HG02981 (cell line): Measurements from ENCODE around the gene GRK3.

Experiments used
- ATAC-seq: cut with Tn5 transposase; IDR thresholded peaks from one replicate; pipeline ENCODE4 v1.9.1; 2021; ENCODE audit warnings: mild to moderate bottlenecking, moderate library complexity; ENCODE audit not compliant: unreplicated experiment

The GRK3 gene

DNA sequence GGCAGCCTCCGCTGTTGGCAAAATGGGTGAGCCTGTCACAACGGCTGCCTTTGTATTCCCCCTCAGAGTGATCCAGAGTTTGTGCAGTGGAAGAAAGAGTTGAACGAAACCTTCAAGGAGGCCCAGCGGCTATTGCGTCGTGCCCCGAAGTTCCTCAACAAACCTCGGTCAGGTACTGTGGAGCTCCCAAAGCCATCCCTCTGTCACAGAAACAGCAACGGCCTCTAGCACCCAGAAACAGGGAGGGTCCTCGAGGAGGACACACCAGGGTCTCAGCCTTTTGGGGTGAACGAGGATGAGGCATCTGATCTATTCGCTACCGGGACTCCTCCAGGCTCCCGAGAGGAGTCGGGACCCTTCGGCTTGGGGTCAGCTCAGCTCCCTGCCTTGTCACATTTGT lies 157.7 kb downstream of the GRK3 start:
- no peak for ATAC-seq

DNA sequence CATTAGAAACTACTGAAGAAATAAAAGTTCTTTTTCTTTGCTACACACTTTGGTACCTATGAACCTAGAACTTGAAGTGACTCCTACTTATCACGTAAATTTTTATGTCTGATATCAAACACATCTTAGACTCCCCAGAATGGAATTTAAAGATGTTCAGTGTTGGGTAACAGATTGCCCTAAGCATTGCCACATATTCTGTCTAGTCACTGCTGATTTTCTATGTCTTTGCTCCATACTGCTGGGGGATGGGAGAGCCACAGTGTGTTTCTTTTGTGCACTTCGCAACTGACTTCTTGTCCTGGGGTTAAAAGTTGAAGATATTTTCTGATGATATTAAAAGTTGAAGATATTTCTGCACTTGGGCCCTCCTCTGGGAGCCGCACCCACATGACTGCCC lies 158.2 kb downstream of the GRK3 start:
- ATAC-seq = no peak

DNA sequence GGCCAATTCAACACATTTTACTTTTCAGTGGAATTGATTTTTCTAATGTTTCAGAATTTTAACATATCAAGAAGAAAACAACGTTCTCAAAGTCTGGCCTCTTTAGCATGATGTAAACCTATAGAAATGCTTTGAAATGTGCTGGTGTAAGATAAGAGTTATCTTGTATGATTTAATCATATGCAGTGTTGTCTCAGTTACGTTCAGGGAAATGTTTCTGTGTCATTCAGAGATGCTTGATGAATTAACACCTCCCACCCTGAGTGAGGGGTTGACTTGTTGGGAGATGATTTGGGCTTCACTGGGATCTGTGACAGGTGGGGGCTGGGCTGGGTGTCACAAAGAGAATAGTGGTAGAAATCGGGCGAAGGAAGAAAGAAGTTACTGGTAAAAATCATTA lies 161.8 kb downstream of the GRK3 start:
- ATAC-seq = no peak

DNA sequence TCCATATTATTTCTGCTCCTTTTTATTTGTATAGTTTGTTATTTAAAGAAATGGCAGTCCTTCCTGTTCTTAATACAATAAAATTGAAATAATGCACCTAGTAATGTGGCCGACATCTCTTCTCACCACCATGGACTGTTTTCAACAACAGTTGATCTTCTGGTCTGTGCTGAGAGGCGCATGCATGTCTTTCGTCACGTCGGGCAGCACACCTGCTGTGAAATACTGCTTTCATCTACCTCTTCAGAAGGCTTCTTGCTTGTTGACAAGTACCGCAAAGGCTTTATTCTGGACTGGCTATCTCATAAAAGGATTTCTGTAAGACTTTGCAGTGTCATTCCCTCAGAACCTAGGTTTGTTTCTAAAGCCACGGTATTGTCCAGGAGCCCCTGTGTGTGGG lies 163.6 kb downstream of the GRK3 start:
- no peak for ATAC-seq

DNA sequence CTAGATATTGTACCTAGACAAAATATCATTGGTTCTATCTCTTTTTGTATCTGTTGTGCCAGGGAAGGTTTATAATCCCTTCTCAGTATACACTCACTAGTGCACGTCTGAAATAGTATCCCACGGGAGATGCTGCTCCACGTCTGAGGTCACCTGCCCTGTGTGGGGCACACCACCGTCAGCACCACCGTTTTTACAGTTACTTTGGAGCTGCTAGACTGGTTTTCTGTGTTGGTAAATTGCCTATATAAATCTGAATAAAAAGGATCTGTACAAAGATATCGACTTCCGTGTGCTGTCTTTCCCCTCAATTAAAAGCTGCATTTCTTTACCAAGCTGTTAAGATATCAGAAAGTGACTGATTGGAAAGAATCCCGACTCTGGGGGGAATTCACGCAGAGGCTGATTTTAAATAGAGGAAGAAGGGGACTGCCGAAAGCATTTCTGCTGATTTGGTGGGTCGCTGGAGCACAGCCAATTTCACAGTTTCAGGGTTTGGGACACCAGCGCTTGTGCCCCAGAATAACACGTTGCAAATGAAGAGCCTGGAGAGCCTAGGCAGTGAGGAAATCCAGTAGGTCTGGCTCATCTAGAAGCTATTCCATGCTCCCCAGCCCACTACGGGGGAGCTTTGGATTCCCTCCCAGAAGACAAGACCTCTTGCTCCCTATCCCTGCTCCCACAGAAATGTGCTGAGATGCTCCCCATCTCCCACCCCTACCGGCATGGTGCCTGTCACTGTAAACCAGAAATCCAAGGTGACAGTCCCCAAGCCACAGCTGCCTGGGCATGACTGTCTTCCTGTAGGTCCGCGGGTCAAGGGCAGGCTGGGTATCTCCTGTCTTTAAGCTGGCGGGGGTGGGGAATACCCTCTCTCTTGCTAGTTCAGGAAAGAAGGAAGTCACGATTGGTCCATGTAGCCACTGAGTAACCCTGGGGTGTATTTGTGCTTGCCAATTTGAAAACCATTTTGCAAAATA lies 164.8 kb downstream of the GRK3 start:
- ATAC-seq = no peak

DNA sequence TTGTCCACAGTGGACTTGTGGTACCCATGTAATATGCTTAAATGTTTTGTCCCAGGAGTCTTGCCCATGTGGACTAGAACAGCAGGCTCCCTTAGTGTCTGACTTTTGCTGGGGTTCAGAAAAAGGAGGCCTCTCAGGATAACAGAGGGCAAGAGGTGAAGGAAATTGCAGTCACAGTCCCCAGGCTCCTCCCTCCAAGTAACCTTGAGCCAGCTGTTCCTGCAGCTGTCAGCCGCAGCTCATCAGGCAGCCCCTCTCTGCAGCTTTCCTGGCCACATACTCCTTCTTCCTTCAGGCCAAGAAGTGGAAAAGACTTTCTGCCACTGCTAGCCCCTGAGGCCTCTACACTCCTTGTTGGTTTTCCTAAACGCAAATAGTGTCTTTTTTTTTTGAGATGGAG lies 171.2 kb downstream of the GRK3 start:
- no peak for ATAC-seq

DNA sequence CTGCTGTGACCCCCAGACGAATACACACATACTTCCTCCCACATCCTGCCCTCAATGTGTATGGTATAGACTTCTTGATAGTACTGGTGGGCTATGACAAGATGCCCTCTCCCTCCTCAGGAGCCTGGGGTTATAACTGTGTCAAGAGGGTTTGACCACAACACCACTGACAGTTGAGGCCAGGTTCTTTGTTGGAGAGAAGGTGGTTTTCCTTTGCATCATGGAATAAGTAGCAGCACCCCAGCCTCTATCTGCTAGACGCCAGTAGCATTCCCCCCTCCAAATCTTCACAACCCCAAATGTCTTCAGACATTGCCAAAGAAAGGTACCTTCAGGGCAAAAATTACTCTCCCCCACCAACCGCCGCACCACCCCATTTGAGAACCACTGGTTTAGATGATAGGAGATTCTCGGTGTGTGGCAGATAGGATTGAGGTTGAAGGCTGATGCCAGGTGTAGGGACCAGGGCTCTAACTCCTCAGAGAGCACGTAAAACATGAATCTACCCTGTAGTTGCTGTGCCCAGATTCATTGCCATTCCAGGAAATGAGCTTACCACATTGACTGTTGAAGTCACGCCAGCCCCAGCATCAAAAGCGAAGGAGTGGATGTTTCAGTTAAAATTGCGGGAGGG lies 172.0 kb downstream of the GRK3 start:
- no peak for ATAC-seq

DNA sequence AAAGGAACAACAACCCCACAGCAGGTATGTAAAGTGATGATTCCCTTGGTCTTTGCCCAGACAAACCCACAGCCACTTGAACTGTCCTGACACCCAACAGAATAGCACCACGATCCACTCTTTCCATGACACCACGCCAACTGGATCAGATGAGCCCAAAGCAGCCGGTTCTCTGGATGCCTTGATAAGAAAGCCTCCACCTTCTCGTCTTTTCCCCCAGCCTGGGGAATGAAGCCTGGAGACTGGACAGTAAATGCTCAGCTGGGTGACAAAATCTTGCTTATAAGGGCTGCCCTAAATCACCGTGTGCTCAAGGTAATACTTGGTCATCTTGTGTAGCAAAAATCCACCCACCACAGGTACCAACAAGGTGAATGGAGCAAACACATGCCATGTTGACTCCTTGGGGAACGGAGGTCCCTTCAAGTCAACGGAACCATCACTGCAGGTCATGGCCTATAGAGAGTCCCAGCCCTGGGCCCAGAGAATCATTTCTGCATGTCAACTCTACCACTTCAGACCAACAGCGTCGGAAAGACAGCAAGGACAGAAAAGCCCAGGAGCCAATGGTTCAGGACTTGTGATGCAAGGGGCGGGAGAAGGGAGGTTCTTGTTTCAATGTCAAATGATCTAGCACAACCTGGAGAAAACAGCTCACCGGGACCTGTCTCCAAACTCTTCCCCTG lies 175.3 kb downstream of the GRK3 start:
- no peak for ATAC-seq

DNA sequence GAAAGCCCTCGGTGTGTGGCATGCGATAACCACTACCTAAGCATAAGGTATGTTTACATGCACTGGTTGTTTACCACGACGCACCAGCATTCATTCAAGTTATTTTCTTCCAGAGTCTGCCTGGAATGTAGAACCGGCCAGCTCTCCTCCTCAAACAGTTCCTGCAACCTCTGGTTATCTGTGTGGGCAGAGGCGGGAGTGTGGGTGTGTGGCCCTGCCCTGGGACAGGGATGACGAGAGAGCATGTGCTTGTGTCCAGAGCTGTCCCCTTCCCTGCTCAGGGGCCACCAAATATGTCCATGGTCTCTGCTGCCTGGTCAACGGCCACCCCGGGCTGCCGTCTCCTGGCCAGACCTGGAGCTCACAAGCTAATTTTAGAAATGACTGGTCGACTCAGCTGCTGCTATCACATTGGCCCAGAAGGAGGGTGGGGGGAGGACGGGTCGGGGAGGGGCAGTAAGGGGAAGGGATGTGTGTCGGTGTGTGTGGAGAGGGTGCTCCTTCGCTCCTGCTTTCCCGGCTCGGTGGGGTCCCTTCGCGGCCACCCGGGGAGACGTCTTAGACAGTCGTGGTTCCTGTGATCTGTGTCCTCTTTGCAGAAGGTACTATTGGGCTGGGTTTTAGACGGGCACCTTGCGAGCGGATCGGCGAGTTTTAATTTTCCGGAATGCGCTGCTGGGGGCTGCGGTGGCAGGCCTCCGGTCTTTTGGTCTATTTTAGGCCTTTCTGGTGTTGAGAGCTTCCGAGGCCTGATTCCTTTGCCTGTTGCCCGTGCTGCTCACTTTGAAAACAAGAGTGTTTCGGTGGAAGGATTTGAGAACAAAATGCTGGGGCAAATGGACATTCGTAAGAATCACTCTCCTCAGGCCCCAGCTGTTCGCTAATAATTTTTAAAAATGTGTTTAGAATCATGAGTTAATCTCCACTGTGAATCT lies 177.5 kb downstream of the GRK3 start, which contains the start of gene MYO18B:
TSS of gene MYO18B (plus strand) at position 497 of the 935 bp plus-strand sequence. CDS start 18,905 bp downstream, outside the sequence.
- ATAC-seq = no peak

DNA sequence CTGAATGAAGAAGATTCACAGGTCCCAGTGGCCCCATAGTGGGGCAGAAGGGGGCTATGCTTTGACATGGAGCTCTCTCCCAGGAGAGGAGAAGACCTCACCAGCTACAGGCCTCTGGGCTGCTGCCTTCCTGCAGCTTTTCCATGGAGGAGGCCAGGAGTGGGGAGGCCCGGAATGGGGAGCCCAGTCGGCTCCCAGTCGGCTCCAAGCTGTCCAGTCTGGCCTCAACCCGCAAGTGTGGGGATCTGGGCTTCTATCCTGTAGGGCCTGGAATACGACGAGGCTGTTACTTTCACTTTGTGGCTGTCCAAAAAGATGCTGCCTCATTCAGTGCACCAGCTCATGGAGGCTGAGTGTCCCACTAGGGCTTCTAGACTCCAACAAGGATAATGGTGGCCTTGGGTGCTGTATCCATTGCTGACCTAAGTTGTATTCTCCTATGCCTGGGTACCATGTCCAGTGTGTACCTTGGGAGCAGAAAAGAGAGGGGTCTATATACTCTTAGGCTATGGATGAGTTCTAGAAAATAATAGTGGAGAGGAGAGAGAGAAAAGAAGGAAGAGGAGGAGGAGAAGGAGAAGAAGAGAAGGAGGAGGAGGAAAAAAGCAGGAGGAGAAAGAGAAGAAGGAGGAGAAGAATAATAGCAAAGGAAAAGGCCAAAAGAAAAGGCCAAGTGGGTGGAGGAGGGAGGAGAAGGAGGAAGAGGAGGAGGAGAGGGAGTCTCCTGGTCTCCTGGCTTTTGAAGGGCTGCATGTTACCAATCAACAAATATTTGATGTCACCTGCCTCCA lies 178.6 kb downstream of the GRK3 start:
- ATAC-seq = no peak

DNA sequence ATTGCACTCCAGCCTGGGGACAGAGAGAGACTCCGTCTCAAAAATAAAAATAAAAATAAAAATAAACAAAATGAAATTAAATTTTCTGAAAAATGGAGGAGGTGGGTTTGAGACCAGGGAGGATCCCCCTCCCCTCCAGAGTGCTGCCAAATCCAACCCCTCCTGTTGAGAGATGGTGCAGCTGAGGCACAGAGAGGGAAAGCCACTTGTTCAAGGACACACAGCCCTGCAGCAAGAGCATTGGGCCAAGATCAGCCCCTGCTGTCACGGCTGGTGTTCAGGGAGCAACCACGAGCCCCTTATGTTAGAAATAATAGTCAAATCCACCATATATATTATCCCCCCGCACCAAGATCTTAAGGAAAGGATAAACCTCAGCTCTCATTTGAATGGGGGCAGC lies 180.2 kb downstream of the GRK3 start:
- ATAC-seq = no peak

DNA sequence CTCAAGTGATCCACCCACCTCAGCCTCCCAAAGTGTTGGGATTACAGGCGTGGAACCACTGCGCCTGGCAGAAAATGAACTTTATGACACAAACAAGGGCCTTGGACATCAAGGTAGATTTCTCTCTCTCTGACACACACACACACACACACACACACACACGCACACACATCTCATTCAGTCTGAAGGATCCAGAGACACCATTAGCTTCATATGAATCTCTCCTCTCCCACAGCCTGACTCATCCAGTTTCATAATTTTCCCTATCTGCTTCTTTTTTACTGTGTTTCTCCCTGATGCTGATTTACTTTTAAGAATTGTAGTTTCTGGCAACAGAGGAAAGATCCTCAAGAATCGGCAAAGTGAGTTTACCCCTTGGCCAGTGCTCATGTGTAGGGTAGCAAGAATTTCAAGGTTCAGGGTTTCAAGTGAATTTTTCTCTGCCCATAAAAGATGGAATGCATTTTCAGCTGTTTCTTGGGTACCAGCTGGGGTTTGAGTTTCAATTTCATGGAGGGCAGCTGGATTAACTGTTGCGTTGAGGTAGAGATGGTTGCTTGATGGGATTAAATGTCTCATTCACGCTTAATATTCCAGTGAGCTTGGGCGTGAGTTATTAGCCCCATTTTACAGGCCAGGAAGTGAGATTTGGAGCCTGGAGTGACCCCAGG lies 181.0 kb downstream of the GRK3 start:
- no peak for ATAC-seq

DNA sequence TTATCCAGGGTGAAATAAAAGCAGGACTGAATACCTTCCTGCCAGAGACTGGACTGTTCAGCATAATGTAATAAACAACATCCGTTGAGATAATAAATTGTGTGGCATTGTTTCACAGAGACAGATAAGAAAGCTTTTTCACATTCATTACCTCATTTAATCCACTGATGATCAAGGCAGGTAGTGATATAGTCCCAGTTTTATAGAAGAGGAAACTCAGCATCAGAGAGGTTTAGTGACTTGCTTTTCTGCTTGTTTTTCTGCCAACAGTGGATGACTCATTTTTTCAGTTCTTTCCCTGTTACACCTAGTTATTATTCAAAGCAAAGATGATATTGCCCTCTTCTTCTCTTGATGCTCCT lies 181.5 kb downstream of the GRK3 start:
- ATAC-seq = no peak

DNA sequence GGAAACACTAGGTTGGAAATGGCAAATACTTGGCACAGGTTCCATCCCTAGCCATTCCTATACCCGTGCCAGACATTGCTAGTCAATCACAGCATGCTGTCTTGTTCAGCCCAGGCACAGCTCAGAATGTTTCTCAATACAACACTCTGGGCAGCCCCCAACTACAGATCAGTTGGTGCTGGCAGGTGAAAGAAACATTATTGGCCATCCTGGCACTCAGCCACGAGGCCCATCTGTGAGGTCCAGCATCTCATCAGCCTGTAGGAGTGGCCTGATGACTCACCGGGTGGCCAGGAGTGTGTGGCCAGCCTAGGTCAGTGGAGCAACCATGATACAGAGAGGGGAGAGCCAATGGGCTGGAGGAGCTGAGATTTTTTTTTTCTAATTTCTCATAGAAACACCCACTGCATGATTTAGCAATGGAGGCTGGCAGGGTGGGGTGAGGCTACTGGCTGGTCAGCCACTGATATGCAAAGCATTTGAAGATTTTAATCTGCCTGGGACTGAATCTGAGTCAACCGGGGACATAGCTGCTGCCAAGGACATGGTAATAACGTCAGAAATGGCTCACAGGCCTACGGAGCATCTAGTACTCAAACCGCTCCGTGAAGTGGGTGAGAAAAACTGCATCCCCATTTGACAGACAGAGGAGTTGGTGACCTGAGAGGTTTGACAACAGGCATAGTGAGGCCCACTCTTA lies 182.9 kb downstream of the GRK3 start:
- no peak for ATAC-seq

DNA sequence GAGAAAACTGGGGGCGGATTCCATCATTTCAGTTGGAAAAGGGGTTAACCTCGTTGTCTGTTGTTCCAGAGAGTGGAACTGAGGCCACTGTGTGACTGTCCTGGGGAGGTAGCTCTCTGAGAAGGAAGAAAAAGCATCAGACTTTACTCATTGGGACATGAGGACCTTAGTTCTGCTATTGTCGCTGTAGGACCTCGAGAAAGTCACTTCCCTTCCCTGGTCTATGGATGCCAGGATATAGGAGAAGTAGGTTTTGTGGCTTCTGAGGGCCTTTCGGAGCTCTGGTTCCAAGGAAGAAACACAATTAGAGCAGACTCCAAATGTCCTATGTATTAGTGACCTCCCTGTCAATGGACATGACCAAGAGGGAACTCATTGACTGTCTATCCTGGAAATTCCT lies 183.7 kb downstream of the GRK3 start:
- no peak for ATAC-seq

DNA sequence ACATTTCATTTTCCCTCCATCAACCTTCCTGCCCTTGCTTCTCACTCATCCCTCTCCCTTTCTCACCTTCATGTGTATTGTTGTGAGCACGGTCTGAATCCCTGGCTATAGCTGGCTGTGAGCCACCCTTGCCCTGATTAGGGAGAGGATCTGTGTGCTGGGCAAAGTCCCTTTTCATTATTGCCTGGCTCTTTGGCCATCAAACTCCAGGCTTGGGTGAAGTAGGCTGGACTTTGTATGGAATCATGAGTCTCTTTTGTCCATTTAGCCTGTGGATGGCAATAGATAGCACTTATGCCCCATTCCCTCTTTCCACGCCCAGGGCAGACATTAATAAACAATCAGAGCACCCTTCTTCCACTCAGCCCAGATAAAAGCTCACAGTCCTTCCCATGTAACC lies 184.2 kb downstream of the GRK3 start:
- ATAC-seq = no peak

DNA sequence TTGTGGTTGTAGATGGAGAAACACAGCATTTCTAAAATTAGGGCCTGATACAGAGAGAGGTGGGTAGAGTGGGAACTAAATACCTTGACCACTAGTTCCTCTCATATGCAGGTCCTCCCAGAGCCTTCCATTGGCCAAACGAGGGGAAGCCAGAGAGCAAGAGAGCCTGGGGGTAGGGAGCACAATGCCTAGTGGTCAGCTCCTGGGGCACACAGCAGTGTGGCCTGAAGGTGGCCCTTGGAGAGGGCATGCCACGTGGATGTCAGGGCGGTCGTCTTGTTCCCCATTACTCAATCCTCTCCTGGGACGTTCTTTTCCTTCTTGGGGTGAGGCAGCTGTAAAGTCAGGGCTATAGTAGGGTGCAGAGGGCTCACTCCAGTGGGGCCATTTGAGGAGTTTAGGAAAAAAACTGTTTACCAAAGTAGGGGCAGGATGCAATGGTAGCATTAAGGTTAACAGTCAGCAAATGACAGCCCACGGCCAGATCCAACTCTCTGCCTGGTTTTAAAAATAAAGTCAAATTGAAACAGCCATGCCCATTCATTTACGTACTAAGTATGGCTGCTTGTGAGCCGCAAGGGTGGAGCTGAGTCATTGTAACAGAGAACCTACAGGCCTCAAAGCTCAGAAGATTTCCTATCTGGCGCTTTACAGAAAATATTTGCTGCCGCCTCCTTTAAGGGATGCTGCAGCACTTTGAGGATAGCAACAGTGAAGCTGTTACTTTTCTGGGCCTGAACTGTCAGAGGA lies 185.1 kb downstream of the GRK3 start:
- ATAC-seq = no peak

DNA sequence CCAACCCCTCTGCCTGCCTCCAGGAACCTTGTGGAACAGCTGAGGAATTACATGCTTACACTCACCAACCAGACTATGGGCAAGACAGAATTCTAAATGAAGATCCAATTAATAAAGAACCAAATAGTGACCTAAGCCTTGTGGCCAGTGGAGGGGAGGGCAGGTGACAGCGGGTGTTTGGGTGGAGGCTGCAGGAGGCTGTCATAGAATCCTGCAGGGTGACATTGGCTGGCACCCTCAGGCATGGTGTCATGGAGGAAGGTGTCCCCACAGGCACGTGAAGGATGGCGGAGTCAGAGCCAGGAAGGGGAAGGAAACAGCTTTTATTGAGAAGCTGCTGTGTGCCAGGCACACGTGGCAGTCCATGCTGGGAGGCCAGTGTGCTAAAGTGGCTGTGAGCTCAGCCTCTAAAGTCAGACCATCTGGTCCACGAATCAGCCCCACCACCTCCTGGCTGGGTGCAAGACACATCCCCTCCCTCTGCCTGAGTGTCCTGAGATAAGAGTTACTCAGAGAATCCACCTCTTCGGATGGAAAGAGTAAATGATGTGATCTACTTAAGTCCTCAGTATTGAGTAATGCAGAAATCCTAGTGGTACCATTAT lies 186.2 kb downstream of the GRK3 start:
- ATAC-seq = no peak
